NCI-H748 treated with DMSO at 0.1 percent for 48 hours (cell line): ENCODE results near the gene MYZAP.

Experiments used
- DNase-seq: peaks from one replicate; lab custom pipeline; 2025; lab: John Stamatoyannopoulos, UW

MYZAP gene

GRCh38 chr15:57662091-57662744 is 70.5 kb downstream of the MYZAP start:
- no peak for DNase-seq

GRCh38 chr15:57662802-57663201 is 71.1 kb downstream of the MYZAP start:
- no peak for DNase-seq

GRCh38 chr15:57663262-57663661 is 71.6 kb downstream of the MYZAP start:
- DNase-seq = no peak

GRCh38 chr15:57665194-57665593 is 73.5 kb downstream of the MYZAP start:
- DNase-seq = no peak

- DNase-seq = no peak
Observed at GRCh38 chr15:57665939-57666338, 74.2 kb downstream of the MYZAP start.

GRCh38 chr15:57667171-57667849 is 75.6 kb downstream of the MYZAP start:
- no peak for DNase-seq

DNA sequence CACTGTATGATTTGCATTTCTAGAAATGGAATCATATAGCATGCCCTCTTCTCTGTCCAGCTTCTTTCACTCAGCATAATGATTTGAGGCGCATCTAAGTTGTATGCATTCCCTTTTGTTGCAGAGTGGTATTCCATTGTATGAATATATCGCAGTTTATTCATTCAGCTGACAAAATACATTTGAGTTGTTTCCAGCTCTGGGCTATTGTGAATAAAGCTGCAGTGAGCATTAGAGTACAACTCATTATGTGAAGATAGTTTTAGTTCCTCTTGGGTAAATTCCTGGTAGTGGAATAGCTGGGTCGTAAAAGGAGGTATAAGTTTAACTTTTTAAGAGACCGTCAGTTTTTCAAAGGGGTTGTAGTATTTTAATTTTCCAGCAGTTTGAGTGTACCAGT is 76.3 kb downstream of the MYZAP start:
- DNase-seq = no peak

- no peak for DNase-seq
Observed at GRCh38 chr15:57671636-57672035, 79.9 kb downstream of the MYZAP start.

DNA sequence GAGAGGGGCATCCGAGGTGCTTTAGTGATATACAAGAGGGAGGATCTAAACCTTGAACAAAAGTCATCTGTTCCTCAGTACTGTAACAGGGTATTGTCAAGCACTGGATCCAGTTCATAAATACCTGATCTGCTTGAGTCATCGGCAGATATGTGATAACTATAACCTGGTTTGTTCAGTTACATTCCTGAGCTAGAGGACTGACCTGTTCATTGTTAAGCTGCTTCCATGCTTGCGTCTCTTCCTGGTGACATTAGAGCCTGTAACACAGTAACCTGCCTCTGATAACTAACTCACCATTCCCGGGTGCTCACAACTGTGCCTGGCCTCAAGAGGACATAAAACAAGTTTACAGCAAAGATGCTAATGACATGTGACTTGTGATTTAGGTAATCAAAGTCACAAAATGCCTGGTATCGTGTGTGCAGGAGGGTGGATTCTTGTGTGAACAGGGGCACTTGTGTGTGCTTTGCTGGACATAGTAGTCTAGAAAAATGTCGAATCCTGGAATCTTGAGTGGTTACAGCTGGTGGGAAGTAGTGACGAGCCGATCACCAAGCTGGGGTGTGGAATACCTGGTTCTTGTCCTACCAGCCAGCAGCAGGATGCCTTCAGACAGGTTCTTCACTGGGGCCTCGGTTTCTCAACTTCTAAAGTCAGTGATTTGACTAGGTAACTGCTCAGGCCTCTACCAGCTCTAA is 83.9 kb downstream of the MYZAP start:
- DNase-seq = no peak

- DNase-seq = no peak
Observed at GRCh38 chr15:57676585-57676984, 84.9 kb downstream of the MYZAP start.

GRCh38 chr15:57677204-57677603 is 85.5 kb downstream of the MYZAP start:
- no peak for DNase-seq

DNA sequence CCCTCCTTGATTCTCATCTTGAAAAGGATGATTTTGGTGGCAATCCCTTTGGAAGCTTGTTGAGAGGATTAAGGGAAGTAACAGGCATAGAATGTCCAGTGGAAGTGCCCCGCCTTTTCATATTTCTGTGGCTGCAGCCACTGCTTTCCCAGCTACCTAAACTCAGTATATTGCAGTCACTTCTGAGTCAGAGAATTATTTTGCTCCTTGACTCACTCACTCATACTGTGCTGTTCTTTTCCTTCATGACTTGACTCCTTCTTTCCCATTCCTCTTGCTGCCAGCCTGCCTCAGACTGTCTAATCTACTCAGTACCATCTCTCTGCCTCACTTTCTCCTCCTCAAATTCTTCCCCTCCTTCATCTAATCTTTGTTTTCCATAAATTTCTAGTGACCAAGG is 88.3 kb downstream of the MYZAP start:
- no peak for DNase-seq

DNA sequence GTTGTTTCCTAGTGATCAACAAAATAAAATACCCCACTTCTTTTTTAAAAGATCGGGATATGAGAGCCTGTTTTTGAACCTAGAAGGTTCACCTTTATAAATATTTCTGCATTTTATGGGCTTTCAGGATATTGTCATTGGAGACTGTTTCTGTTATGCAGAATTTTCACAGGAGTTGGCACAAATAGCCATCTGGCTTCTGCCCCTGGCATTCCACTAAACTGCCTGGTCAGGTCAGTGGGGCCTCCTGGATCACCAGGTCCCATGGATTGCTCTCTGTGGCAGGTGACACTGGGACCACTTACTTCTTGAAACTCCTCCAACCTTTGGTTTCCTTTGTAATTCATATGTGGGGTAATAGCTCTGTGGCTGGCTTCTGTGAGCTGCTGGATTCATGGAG is 89.3 kb downstream of the MYZAP start:
- no peak for DNase-seq

DNA sequence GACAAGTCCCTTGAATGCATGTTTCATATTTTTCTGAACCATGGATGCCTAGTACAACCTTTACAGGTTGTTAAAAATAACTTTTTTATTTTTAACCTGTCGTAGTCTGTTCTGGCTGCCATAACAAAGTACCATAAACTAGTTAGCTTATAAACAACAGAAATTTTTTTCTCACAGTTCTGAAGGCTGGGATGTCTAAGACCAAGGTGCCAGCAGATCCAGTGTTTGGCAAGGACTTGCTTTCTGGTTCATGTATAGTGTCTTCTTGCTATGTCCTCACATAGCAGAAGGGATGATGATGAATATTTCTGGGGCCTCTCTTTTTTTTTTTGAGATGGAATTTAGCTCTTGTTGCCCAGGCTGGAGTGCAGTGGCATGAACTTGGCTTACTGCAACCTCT is 91.8 kb downstream of the MYZAP start:
- DNase-seq = no peak

DNA sequence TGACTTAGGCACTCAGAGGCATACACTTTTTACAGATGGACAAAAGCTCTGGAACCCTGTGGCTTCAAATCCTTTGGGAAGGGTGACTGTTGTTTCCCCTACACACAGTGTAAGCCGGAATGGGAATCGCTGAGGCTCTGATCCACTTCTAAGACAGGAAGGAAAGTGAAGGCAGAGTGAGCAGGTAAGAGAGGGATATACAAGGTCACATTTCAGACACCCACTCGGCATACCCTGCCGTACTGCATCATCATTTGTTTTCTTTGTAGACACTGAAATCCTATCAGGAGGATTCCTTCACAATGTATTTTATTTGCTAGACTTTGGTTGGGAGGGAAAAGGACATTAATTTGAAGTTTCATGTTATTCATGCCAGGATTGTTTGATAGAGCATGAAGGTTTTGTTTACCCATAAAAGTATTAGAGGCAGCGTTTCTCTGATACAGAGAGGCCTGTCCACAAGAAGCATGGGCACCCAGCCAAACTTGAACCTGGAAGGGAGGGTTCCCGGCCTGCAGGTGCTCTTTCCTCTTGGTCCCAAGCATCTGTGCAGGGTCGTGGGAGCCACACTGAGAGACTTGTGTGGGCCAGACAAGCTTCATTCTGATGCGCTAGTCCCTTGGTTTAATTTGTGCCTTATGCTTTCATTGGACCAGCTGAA is 92.9 kb downstream of the MYZAP start:
- no peak for DNase-seq

- no peak for DNase-seq
Observed at GRCh38 chr15:57685306-57686095, 93.8 kb downstream of the MYZAP start.

DNA sequence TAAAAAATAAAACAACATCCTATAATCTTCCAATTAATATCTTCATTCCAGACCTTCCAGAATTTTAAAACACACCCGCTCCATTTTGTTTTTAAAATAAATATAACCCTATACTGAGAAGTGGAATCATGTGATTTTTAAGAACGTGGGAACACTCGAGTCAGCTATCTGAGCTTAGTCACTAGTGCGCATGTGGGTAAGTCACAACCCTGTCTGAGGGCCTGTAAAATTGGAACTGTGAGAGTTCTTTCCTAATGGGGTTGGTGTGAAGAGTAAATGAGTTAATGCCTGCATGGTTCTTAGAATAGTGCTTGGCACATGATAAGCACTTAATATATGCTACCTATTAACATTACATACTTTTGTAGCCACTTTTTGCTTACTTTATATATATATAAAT is 95.0 kb downstream of the MYZAP start:
- DNase-seq = no peak

DNA sequence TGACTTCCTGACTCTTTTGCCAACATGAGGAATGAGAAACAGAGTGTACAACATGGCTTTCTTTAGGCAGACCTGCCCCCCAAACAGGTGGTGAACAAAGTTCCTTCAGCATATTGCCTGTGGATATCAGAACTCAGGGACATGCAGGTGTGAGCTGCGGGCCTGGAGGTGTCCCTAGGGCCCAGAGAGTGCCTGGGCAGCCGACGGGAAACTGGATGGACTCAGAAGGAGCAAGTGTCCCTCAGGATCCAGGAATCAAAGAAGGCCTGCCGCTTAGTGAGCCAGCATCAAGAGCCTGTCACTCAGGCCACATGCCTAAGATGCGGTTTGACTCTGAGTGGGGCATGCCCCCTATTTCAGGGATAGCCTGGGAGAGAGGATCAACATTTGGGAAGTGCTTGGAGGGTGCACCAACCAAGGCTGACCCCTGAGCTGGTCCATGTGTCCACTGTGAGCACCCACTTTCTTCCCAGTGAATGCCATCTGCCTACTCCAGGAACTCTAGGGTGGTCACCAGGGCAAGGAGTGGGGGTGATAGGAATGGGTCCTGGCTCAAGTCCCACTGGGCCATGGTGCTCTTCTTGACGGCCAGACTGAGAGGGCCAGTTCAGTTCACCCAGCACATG is 98.8 kb downstream of the MYZAP start:
- DNase-seq = no peak

DNA sequence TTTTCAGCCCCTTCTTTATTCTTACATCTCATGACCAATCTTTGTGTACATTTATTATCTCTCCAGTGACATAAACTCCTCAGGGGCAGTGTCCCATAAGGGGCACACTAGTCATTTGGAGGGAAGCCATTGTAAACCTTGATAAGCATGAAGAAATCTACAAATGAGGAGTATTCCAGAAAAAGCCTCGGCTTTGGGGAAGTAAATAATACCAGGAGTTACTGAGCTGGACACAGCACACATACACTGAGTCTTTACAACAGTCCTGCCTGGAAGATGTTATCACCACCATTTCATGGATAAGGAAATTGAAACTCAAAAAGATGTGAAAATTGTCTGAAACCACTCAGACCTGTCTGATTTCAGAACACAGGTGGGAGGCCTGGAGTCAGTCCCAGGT is 99.4 kb downstream of the MYZAP start:
- no peak for DNase-seq

GRCh38 chr15:57692709-57693108 is 101.0 kb downstream of the MYZAP start:
- no peak for DNase-seq

- no peak for DNase-seq
Observed at GRCh38 chr15:57694279-57694678, 102.6 kb downstream of the MYZAP start.

- peak; percentile 14 for DNase-seq
Observed at GRCh38 chr15:57696146-57696545, 104.4 kb downstream of the MYZAP start.
